Testis (tissue), 2 donors: ENCODE data around the gene KLHL26.

ENCODE experiments used
- POLR2A ChIP-seq: fragments of 450-650 bp; IDR thresholded peaks from one replicate; pipeline ENCODE4 v1.6.1; 2017; ENCODE audit warnings: antibody characterized with exemption, mild to moderate bottlenecking, moderate library complexity
- TF ChIP-seq, protein P1 (sequence below), 3 experiments: fragments of 450-650 bp in 2 of 3; fragments of 200-600 bp in 1 of 3; sonication (generic) in 1 of 3; IDR thresholded peaks; one replicate each; pipeline ENCODE4 v1.5.1; 2016 to 2019; ENCODE audit warnings: antibody characterized with exemption in 3 of 3, mild to moderate bottlenecking in 2 of 3, moderate library complexity in 1 of 3

DNA sequence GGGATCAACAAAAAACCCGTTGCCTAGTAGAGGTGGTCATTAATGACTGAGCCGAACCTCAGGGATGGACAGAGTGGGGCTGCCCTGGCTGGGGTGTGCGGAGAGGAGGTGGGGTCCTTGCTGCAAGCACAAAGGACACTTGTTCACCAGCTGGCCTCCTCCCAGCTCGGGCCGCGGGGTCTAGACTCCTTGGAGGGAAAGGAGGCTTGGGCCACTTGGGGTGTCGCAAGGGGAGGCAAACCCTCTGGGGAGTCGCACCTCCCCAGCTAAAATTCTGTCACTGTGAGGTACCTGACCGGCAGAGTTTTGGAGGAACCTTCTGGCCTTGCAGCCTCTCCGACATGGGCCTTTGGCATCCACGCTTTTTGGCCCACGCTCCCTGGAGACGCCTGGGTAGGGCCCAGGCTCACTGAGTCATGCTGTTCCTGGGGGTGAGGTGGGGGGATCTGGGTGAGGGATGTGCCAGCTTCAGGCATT lies 8.2 kb downstream of the KLHL26 start:
- TF ChIP-seq POLR2A = no peak
- TF ChIP-seq, protein P1, sequence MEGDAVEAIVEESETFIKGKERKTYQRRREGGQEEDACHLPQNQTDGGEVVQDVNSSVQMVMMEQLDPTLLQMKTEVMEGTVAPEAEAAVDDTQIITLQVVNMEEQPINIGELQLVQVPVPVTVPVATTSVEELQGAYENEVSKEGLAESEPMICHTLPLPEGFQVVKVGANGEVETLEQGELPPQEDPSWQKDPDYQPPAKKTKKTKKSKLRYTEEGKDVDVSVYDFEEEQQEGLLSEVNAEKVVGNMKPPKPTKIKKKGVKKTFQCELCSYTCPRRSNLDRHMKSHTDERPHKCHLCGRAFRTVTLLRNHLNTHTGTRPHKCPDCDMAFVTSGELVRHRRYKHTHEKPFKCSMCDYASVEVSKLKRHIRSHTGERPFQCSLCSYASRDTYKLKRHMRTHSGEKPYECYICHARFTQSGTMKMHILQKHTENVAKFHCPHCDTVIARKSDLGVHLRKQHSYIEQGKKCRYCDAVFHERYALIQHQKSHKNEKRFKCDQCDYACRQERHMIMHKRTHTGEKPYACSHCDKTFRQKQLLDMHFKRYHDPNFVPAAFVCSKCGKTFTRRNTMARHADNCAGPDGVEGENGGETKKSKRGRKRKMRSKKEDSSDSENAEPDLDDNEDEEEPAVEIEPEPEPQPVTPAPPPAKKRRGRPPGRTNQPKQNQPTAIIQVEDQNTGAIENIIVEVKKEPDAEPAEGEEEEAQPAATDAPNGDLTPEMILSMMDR (IDR thresholded peaks at IDR 0.05) = no peak
